SK-N-SH (cell line): ENCODE results near the gene FRY. TPM values are rescaled to one million over a fixed set of nuclear protein-coding genes. Genes with fewer than 3 reads are reported as not detected.

Experiments
- CTCF ChIA-PET: fragments of 300-600, 350-600 bp; formaldehyde crosslinking; extraction: SDS; loops from one replicate; lab custom pipeline; 2021; lab: Yijun Ruan, JAX
- POLR2A ChIA-PET: fragments of 350-600 bp; sonication (Branson Sonifier 250); formaldehyde crosslinking; extraction: SDS; loops from one replicate; lab custom pipeline; 2020; ENCODE audit warnings: antibody characterized with exemption, inconsistent platforms; lab: Yijun Ruan, JAX
- DNase-seq: peaks from one replicate; pipeline ENCODE4 v3.0.0; 2012
- H2AFZ ChIP-seq: fragments of 200-600 bp; sonication (generic); 2 replicates; pipeline ENCODE4 v1.8.1; 2016; ENCODE audit warnings: antibody characterized with exemption, mild to moderate bottlenecking, low read depth
- H3F3A ChIP-seq: fragments of 200-600 bp; sonication (generic); replicated peaks from 2 replicates; pipeline ENCODE3; 2016; ENCODE audit warnings: antibody characterized with exemption, mild to moderate bottlenecking; ENCODE audit not compliant: insufficient read depth
- H3K27ac ChIP-seq, 2 experiments: fragments of 200-500 bp in 1 of 2; fragments of 200-600 bp in 1 of 2; sonication (Bioruptor generic) in 1 of 2; sonication (generic), shearing (Covaris generic) in 1 of 2; 2 replicates each; pipeline versions ENCODE4 v1.5.1 to v1.6.1; 2014 to 2016; ENCODE audit warnings: low read depth in 2 of 2, inconsistent platforms in 1 of 2, low read length in 1 of 2, mild to moderate bottlenecking in 1 of 2, mixed read lengths in 1 of 2
- H3K27me3 ChIP-seq: fragments of 200-600 bp; sonication (generic), shearing (Covaris generic); 2 replicates; pipeline ENCODE4 v1.6.1; 2016; ENCODE audit warnings: mixed run types; ENCODE audit not compliant: insufficient read depth
- H3K36me3 ChIP-seq, 2 experiments: fragments of 200-500 bp in 1 of 2; fragments of 200-600 bp in 1 of 2; sonication (Bioruptor generic) in 1 of 2; sonication (generic) in 1 of 2; replicated peaks in 1 of 2; 2 replicates each; pipeline versions ENCODE3 to v1.5.1; 2014 to 2016; ENCODE audit warnings: low read length in 1 of 2, mild to moderate bottlenecking in 1 of 2; ENCODE audit not compliant: insufficient read depth in 2 of 2, control insufficient read depth in 1 of 2
- H3K4me1 ChIP-seq, 2 experiments: fragments of 200-500 bp in 1 of 2; fragments of 200-600 bp in 1 of 2; sonication (Bioruptor generic) in 1 of 2; sonication (generic), shearing (Covaris generic) in 1 of 2; 2 replicates each; pipeline versions ENCODE4 v1.5.1 to v1.6.1; 2014 to 2016; ENCODE audit warnings: low read depth in 1 of 2, low read length in 1 of 2, mixed run types in 1 of 2; ENCODE audit not compliant: insufficient read depth in 2 of 2, control insufficient read depth in 1 of 2
- H3K4me2 ChIP-seq: fragments of 200-600 bp; sonication (generic), shearing (Covaris generic); 2 replicates; pipeline ENCODE4 v1.6.1; 2017; ENCODE audit warnings: mixed run types
- H3K4me3 ChIP-seq, 2 experiments: fragments of 200-500 bp in 1 of 2; fragments of 200-600 bp in 1 of 2; sonication (Bioruptor generic) in 1 of 2; sonication (generic), shearing (Covaris generic) in 1 of 2; 2 replicates each; pipeline versions ENCODE4 v1.5.1 to v1.8.1; 2014 to 2016; ENCODE audit warnings: low read depth in 2 of 2, inconsistent platforms in 1 of 2, low read length in 1 of 2, mild to moderate bottlenecking in 1 of 2, mixed read lengths in 1 of 2, moderate library complexity in 1 of 2
- H3K79me2 ChIP-seq: fragments of 200-600 bp; sonication (generic); 2 replicates; pipeline ENCODE4 v1.8.1; 2017; ENCODE audit warnings: mild to moderate bottlenecking; ENCODE audit not compliant: insufficient read depth
- H3K9ac ChIP-seq: fragments of 200-600 bp; sonication (generic); 2 replicates; pipeline ENCODE4 v1.6.1; 2017; ENCODE audit warnings: mixed run types
- H3K9me2 ChIP-seq: fragments of 200-600 bp; sonication (generic); 2 replicates; pipeline ENCODE4 v1.6.1; 2017; ENCODE audit warnings: mixed run types
- H3K9me3 ChIP-seq: fragments of 200-600 bp; sonication (generic); 2 replicates; pipeline ENCODE4 v1.6.1; 2017; ENCODE audit warnings: mixed run types, mild to moderate bottlenecking, moderate library complexity
- H4K20me1 ChIP-seq: fragments of 200-600 bp; sonication (generic); 2 replicates; pipeline ENCODE4 v1.6.1; 2017; ENCODE audit warnings: mild to moderate bottlenecking, mixed run types; ENCODE audit not compliant: insufficient read depth
- ELF1 ChIP-seq: IDR thresholded peaks from 2 replicates; pipeline ENCODE4 v1.4.0; 2012
- FOXJ3 ChIP-seq: sonication (generic); formaldehyde crosslinking; IDR thresholded peaks from 2 replicates; pipeline ENCODE4 v1.5.1; 2020; ENCODE audit warnings: mild to moderate bottlenecking, missing genetic modification reagents
- FOXM1 ChIP-seq: IDR thresholded peaks from 2 replicates; pipeline ENCODE4 v1.4.0; 2012; ENCODE audit warnings: low read depth, mild to moderate bottlenecking
- GABPA ChIP-seq: IDR thresholded peaks from 2 replicates; pipeline ENCODE4 v1.4.0; 2012; ENCODE audit warnings: low read depth, mild to moderate bottlenecking
- GATA2 ChIP-seq: sonication (generic); formaldehyde crosslinking; IDR thresholded peaks from 2 replicates; pipeline ENCODE4 v1.5.0; 2020; ENCODE audit warnings: mild to moderate bottlenecking, missing genetic modification reagents
- IRF3 ChIP-seq: fragments of 150-350 bp; IDR thresholded peaks from 2 replicates; pipeline ENCODE4 v1.6.1; 2016; ENCODE audit warnings: mild to moderate bottlenecking, low read depth, low read length
- MEF2A ChIP-seq: IDR thresholded peaks from 2 replicates; pipeline ENCODE4 v1.4.0; 2012; ENCODE audit warnings: low read depth, borderline replicate concordance
- NFIC ChIP-seq: IDR thresholded peaks from 2 replicates; pipeline ENCODE4 v1.4.0; 2012; ENCODE audit warnings: borderline replicate concordance
- POLR2AphosphoS5 ChIP-seq: IDR thresholded peaks from 2 replicates; pipeline ENCODE4 v1.6.1; 2012; ENCODE audit warnings: low read depth, low read length
- RAD21 ChIP-seq: IDR thresholded peaks from 2 replicates; pipeline ENCODE4 v1.6.1; 2012; ENCODE audit warnings: mild to moderate bottlenecking, low read length
- RFX5 ChIP-seq: IDR thresholded peaks from 2 replicates; pipeline ENCODE4 v1.6.1; 2012; ENCODE audit warnings: mild to moderate bottlenecking, improper control_type of control experiment, low read length
- SMC3 ChIP-seq: IDR thresholded peaks from 2 replicates; pipeline ENCODE4 v1.6.1; 2012; ENCODE audit warnings: low read depth, low read length, improper control_type of control experiment
- TCF12 ChIP-seq: IDR thresholded peaks from 2 replicates; pipeline ENCODE4 v1.4.0; 2012
- TEAD4 ChIP-seq: IDR thresholded peaks from 2 replicates; pipeline ENCODE4 v1.4.0; 2012; ENCODE audit warnings: mild to moderate bottlenecking, borderline replicate concordance; ENCODE audit not compliant: insufficient read depth
- WGBS: methylation state at CpG from one replicate; pipeline ENCODE4 v1.1.6; 2017; ENCODE audit warnings: low lambda C conversion rate; 5-methylcytosine and 5-hydroxymethylcytosine counted together
- polyA plus RNA-seq, 3 experiments: library from polyadenylated mRNA; depleted of rRNA; stranded (reverse); fragments of >200 nt; gene quantifications; 2 replicates each; pipeline ENCODE4 v1.2.3, GENCODE V29; 2012
- TF ChIP-seq, protein P1 (sequence below): IDR thresholded peaks from 2 replicates; pipeline ENCODE4 v1.4.0; 2012; ENCODE audit warnings: low read depth, borderline replicate concordance
- TF ChIP-seq, protein P2 (sequence below): IDR thresholded peaks from 2 replicates; pipeline ENCODE4; 2012
- TF ChIP-seq, protein P3 (sequence below): IDR thresholded peaks from 2 replicates; pipeline ENCODE4 v1.6.1; 2012; ENCODE audit warnings: mild to moderate bottlenecking, low read depth, low read length, moderate library complexity

FRY gene
- polyA plus RNA-seq, 1 of the 3 experiments (the other 2 are of a cell fraction) = 1.4 TPM

DNA sequence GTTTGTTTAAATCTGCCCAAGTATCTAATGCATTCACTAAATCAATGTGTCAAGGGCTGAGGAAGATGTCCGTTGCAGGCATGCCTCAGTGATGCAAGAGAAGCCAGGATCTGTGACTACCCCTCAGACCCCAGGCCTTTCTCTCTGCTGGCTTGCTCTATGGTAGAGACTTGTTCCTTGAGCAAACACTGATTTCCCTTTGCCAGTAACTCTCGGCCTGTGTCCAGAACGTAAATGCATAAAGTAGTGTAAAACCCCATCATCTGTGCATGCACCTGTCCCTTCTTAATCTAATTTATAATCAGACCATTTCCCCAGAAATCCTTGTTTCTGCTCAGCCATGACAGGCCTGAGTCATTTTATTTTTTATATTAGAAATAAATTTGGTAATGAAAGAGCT, 28.7 kb upstream of the FRY start:
- DNase-seq = no peak
- no peaks in the 10 kb centered on the region for H3K9me2 ChIP-seq
- H2AFZ ChIP-seq = no peak overlapping the region
- H3F3A ChIP-seq = no peaks in the 10 kb centered on the region
- no peaks in the 10 kb centered on the region for H3K9me3 ChIP-seq
- H3K4me2 ChIP-seq = no peak overlapping the region
- H4K20me1 ChIP-seq = no peaks in the 10 kb centered on the region
- H3K27me3 ChIP-seq = no peaks in the 10 kb centered on the region
- H3K4me3 ChIP-seq = no peak overlapping the region
- no peak for TF ChIP-seq NFIC
- TF ChIP-seq RFX5 = no peak
- no peak for TF ChIP-seq MEF2A
- no peak for TF ChIP-seq FOXJ3 (CRISPR knock-in tag)
- TF ChIP-seq ELF1 = no peak
- TF ChIP-seq TEAD4 = no peak
- TF ChIP-seq, protein P1, sequence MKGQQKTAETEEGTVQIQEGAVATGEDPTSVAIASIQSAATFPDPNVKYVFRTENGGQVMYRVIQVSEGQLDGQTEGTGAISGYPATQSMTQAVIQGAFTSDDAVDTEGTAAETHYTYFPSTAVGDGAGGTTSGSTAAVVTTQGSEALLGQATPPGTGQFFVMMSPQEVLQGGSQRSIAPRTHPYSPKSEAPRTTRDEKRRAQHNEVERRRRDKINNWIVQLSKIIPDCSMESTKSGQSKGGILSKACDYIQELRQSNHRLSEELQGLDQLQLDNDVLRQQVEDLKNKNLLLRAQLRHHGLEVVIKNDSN = no peak
- TF ChIP-seq, all 33 proteins: peak for 0
- no peaks in the 10 kb centered on the region for H3K4me1 ChIP-seq
- H3K36me3 ChIP-seq = no peaks in the 10 kb centered on the region
- ChIA-PET CTCF (interaction anchor here (2.6 kb wide), 1 partner anchor 93 kb away, joined by 8 read pairs; no protein-coding TSS in a partner anchor), POLR2A (no interaction called here)
- H3K9ac ChIP-seq = no peak overlapping the region
- WGBS = 74% methylated on average over 3 of the region's 3 CpGs
- H3K27ac ChIP-seq = no peak overlapping the region
- H3K79me2 ChIP-seq = no peaks in the 10 kb centered on the region

DNA sequence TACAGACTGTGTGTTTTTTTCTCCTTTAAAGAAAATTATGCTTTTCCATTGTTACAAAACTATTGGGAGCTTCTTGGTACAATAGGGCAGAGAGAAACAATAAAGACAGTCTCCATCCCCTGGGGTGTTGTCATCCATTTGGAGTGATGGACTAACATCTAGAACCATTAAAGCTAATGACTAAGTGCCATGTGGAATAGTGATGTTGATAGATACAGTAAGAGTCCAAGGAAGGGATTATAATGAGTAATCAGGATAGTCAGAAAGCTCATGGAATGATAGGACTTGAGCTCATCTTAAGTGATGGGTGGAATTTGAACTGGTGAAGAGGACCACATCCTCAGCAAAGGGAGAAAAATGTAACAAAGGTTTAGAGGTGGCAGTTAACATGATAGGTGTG, 24.1 kb upstream of the FRY start:
- ChIA-PET CTCF (no interaction called here), POLR2A (no interaction called here)
- no peak overlapping the region for H2AFZ ChIP-seq
- H3F3A ChIP-seq = no peaks in the 10 kb centered on the region
- no peaks in the 10 kb centered on the region for H3K9me3 ChIP-seq
- H3K4me3 ChIP-seq = no peak overlapping the region
- no peak for TF ChIP-seq ELF1
- no peak for TF ChIP-seq TCF12
- no peak for TF ChIP-seq POLR2AphosphoS5
- no peak for TF ChIP-seq FOXM1
- TF ChIP-seq, protein P2, sequence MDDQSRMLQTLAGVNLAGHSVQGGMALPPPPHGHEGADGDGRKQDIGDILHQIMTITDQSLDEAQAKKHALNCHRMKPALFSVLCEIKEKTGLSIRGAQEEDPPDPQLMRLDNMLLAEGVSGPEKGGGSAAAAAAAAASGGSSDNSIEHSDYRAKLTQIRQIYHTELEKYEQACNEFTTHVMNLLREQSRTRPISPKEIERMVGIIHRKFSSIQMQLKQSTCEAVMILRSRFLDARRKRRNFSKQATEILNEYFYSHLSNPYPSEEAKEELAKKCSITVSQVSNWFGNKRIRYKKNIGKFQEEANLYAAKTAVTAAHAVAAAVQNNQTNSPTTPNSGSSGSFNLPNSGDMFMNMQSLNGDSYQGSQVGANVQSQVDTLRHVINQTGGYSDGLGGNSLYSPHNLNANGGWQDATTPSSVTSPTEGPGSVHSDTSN = no peak
- TF ChIP-seq NFIC = no peak
- TF ChIP-seq, protein P1 = no peak
- TF ChIP-seq IRF3 = no peak
- TF ChIP-seq GATA2 = no peak
- TF ChIP-seq GABPA = no peak
- no peak for TF ChIP-seq RAD21
- TF ChIP-seq SMC3 = no peak
- TF ChIP-seq, protein P3, sequence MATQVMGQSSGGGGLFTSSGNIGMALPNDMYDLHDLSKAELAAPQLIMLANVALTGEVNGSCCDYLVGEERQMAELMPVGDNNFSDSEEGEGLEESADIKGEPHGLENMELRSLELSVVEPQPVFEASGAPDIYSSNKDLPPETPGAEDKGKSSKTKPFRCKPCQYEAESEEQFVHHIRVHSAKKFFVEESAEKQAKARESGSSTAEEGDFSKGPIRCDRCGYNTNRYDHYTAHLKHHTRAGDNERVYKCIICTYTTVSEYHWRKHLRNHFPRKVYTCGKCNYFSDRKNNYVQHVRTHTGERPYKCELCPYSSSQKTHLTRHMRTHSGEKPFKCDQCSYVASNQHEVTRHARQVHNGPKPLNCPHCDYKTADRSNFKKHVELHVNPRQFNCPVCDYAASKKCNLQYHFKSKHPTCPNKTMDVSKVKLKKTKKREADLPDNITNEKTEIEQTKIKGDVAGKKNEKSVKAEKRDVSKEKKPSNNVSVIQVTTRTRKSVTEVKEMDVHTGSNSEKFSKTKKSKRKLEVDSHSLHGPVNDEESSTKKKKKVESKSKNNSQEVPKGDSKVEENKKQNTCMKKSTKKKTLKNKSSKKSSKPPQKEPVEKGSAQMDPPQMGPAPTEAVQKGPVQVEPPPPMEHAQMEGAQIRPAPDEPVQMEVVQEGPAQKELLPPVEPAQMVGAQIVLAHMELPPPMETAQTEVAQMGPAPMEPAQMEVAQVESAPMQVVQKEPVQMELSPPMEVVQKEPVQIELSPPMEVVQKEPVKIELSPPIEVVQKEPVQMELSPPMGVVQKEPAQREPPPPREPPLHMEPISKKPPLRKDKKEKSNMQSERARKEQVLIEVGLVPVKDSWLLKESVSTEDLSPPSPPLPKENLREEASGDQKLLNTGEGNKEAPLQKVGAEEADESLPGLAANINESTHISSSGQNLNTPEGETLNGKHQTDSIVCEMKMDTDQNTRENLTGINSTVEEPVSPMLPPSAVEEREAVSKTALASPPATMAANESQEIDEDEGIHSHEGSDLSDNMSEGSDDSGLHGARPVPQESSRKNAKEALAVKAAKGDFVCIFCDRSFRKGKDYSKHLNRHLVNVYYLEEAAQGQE = no peak
- H3K79me2 ChIP-seq = no peaks in the 10 kb centered on the region
- H3K27me3 ChIP-seq = no peaks in the 10 kb centered on the region
- no peak overlapping the region for H3K27ac ChIP-seq
- H4K20me1 ChIP-seq = no peaks in the 10 kb centered on the region
- H3K4me1 ChIP-seq = no peaks in the 10 kb centered on the region; a peak in 1 of 4 replicates
- DNase-seq = no peak
- no peaks in the 10 kb centered on the region for H3K9me2 ChIP-seq
- H3K9ac ChIP-seq = no peak overlapping the region
- H3K36me3 ChIP-seq = no peaks in the 10 kb centered on the region
- no peak overlapping the region for H3K4me2 ChIP-seq
